GM21515 (cell line): ENCODE measurements around the gene MAN1A1.

Experiments used
- ATAC-seq: cut with Tn5 transposase; IDR thresholded peaks from one replicate; pipeline ENCODE4 v1.9.1; 2021; ENCODE audit not compliant: unreplicated experiment

The MAN1A1 gene

DNA sequence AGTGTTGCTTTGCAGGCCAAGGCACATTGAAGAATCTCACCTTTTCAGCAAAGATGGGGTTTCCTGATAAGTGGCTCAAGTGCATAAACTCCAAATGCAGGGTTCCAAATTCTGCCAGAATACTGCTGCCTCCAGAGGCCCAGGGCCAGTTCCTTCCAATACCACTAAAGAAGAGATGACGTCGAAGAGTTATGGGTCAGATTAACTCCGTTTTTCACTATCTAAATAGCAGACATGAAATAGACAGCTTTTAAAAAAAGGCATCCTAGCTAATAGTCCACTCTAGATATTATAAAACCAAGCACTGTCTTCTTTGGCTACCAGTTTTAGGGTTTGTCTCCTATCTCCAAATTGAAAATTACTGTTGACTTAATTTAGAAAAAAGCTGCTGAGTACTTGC, 144.8 kb downstream of the MAN1A1 start:
- ATAC-seq = no peak

DNA sequence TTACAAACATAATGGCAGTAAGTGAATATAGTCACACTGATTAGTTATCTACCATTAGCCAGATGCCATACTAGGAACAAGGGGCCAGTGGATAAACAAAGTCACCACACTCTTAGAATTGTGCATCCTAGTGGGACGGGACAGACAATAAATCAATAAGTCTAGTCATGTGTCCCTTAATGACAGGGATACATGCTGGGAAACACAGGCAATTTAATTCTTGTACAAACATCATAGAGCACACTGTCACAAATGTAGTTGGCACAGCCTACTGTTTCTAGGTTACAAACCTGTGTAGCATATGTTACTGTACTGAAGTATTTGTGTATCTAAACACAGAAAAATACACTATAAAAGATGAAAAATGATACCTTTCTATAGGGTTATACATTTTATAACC, 148.1 kb downstream of the MAN1A1 start:
- no peak for ATAC-seq

DNA sequence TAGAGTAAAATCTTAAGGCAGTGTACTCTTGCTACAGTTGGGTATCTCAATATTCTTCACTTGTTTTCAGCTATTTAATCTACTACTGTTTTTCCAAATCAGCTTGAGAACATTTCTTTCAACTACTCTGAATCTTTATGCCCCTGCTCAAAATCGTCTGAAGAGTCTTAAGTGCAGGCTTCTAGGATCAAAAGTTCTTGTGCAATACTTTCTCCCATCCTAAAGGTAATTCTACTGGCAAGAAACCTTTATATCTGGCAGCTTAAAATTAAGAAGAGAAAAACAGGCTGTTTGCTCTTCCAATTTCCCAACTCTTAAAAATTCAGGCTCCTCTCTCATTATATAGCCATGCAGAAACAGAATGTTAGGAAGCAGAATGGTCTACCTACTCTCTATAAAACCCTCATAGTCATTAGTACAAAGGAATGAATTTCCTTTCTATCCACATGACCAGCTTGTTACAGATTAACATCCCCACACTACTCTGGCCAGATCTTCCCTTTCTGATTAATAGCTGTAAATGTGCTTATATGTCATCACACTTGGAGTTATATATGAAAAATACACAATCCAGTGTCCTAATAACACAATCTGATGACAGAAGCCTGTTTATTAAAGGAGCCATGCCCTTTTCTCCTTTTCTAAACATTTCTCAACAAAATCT, 148.9 kb downstream of the MAN1A1 start:
- ATAC-seq = no peak

DNA sequence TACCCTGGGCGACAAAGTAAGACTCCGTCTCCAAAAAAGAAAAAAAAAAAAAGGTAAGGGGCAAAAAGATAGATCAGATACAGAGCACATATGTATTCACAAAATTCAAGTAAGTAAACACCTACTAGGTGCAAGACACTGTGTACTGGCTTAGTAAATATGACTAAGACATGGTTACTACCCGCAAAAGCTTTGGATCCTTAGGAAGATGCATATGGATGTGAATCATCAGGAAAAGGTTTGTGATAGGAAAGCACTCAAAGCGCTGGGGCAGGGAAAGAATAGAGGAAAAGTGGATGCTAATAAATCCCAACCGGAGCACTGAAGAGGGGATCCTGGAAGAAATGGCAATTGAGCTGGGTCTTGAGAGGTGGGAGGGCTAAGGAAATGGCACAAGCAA, 152.3 kb downstream of the MAN1A1 start:
- no peak for ATAC-seq

DNA sequence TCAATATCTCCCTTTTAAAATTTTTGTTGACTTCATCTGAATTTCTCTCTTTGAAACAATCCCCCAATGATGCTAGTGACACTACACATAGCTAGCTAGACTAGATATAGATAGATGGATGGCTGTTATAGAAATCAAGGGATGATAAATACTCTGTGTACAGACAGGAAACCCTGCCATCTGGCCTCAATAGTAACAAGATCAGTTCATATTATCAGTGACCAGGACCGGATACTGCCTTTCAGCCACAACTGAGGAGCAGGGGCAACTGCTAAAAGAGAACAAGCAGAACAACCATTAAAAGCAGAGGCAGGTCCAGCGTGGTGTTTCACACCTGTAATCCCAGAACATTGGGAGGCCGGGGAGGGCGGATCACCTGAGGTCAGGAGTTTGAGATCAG, 152.8 kb downstream of the MAN1A1 start:
- no peak for ATAC-seq

DNA sequence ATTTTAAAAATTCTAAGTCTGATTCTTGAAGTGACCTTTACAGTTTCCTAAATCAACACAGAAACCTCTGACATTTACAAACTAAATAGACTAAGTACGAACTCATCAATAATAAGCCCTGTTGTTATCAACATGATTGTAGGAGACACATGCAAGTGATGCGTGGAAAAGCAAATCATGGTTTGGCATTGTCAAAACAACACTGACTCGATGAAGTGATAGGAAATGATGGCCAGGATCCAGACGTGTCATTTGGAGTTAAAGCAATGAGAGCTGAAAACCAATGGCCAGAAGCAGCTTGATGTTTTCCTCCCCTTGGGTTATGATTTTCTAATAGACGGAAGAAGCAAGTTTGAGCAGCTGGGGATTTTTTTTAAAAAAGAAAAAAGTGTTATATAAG, 153.7 kb downstream of the MAN1A1 start:
- ATAC-seq = no peak

DNA sequence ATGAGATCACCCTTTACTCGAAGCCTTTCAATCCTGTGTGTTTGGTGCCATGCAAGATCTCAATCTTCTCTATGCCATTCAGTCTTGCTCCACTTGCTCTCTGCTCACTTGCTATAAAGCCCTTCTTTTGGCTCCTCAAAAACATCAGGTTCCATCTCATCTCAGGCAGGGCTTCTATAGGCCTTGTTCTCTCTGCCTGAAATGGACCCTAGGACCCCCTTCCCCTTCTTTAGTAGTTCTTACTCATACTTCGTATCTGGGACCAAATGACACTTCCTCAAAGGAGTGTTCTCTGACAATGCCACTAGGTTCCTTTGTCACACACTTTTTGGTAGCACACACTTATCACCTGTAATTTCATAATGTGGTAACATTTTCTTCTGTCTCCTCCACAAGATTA, 154.4 kb downstream of the MAN1A1 start:
- ATAC-seq = no peak

DNA sequence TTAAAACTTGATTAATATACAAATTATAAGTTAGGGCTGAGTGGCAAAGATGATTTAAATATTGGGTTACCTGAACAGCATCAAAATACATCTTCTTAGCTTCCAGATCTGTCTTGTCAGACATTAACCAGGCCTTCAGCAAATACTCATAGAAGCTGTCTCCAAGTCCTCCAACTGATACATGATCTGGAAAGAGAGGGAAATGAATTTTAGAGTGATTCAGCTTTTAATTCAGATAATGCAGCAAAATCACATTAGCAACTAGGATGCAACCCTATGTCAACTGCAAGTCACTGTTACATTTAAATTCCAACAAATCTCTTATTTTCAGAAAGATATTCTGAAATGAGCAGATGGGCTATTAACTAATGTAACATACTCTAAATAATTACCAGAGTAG, 155.9 kb downstream of the MAN1A1 start:
- ATAC-seq = no peak

DNA sequence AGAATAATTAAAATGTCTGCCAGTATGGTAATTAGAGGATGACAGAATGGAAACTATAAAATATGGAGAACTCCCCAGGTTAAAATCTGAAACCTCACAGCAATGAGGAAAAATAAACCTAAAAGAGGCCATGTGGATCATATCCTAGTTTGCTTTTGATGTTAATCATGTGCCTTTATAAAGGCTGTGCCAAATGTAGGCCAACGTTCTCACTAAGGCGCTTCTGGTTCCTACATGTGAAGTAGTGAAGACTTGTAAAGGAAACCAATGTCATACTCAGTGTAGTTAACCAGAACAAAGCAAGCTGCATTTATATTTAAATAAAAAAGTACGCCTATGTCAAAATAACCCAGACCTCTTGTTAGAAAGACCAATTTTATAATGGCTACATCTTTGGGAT, 157.4 kb downstream of the MAN1A1 start:
- no peak for ATAC-seq

DNA sequence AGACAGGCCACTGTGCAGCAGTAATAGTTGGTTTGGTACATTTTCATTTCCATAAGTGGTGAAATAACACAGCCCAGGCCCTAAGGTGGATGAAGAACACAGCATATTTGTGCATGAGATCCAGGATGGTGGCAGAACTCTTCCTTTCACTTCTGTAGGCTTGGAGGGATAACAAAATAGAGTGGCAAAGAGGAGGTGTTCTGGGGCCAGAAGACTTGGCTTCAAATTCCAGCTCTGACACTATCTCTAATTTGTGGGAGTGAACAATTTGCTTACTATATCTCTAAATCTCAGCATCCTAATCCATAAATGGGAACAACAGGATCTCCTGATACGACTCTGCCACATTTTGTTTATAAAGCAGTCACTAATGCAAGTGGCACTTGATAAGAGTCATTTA, 159.4 kb downstream of the MAN1A1 start:
- ATAC-seq = no peak

DNA sequence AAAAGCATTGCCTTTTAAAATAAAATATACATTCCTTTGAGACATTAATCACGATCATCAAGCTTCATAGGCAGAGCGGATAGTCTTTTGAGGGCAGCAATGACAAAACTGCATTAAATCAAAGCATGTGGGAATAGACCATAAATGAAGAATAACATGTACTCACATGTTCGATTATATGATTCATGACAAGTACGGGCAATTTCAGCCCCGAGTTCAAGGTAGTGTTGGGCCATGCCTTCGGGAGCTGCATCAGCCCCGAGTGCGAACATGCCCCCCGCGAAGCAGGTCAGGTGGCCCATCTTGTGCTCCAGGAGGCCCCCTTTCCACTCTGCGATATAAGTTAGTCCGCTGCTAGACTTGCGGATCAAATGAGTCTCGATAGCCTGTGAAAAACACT, 160.1 kb downstream of the MAN1A1 start:
- no peak for ATAC-seq

DNA sequence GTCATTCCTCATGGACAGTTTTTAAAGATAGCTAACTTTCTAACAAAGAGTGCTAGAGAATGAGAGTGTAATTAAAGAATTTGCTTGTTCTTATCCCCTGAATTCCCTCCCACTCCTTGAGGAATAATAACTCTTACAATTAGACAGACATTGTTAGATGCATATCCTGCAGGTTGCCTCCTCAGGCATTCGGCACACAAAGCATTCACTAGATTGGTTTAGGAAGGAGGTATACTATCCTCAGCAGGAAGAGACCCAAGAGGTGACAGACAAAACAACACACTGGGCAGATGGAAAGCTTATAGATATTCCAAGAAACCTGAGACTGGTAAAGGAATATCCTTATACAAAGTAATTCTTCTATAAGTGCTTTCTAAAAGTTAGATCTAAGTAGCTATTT, 162.0 kb downstream of the MAN1A1 start:
- no peak for ATAC-seq

DNA sequence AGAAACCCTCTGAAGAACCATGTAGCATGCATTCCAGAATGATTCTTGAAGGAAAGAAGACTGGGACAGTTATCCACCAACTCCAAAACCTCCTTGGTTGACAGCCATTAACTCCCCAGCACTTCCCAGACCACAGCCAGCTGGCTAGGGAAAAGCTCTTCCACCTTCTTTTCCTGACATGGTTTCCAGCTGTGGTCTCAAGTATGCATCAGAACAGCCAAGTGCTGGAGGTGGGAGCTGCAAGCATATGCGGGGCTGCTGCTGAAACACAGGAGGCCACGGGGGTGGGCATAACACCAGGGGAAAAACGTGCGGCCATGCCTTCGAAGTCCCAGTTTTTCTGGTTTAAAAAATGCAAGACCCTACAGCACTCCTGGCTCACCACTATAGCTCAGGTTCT, 163.1 kb downstream of the MAN1A1 start:
- ATAC-seq = no peak

DNA sequence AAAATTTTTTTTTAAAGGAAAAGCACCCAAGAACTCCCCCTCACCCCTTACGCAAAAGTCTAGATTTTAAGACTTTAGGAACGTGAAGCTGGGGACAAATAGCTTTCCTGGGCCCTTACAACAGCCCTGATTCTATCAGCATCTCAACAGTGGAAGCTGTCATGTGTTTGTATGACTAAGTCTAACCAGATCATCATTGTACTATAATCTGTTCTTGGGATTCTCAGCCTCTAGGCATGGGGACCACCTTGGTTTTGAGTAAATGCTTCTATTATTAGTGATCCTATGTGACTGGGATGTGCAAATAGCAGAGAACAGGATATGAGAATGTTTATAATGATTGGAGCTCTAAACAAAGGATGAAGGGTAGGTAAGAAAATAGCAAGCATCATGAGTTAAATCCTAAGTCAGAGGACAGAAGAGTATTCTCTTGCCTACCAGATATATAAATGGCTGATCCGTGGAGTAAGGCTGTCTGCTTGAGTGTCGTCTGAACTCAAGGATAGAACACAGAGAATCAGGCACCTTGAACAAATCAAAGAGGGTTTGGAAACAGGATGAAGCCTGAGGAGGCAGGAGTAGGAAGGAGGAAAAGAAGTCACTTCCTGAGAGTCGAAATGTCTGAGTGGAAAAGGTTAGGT, 165.4 kb downstream of the MAN1A1 start:
- ATAC-seq = no peak

DNA sequence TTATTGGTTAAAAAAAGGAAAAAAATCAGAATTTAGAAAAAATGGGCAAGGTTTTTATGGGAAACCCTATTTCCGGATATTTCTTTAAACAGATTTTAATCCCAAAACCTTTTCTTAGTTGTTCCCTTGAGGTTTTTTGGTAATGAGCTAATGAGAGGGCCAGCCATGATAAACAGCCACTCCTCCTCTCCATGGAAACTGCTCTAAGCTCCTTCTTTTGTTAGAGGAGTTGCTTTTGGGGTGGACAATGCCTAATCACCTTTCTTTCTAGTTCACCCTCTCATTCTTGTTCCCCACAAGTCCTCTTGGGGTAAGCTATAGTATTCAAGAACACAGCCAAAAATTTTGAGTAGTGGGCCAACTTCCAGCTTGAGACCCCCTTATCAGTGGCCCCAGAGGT, 166.1 kb downstream of the MAN1A1 start:
- no peak for ATAC-seq

DNA sequence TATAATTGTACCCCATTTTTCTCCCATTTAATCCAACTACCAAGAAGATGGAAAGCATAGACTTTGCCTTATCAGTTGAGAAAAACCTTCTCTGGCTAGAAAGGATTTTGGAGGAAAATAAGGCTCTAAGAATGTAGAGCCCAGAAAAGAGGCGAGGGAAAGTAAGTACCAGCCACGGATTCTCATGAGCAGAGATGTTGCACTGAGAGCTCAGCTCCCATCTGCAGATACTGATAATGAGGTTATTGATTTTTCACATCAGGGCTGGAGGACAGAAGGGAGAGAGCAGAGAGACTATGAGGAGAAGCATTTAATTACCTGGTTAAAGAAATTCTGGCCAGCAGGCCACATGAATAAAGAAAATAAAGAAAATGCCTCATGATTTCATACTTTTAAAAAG, 166.7 kb downstream of the MAN1A1 start:
- ATAC-seq = no peak

DNA sequence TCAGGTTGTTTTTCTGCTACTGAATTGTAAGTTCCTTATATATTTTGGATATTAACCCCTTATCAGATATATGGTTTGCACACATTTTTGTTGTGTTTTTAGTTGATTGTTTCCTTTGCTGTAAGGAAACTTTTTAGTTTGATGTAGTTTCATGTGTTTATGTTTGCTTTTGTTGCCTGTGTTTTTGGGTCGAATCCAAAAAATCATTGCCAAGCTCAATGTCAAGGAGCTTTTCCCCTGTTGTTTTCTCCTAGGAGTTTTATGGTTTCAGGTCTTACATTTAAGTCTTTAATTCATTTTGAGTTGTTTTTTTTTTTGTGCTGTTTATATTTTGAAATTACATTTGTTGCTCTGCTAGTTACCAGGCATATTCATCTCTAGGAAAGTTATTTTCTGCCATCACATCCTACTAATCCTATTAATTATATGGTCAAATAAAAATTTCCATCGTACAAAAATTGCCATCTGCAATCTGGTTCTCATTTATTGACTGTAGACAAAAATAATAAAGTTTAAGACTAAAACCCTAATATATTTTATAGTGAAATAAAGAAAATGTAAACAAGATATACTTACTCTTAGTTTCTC, 167.3 kb downstream of the MAN1A1 start:
- no peak for ATAC-seq

DNA sequence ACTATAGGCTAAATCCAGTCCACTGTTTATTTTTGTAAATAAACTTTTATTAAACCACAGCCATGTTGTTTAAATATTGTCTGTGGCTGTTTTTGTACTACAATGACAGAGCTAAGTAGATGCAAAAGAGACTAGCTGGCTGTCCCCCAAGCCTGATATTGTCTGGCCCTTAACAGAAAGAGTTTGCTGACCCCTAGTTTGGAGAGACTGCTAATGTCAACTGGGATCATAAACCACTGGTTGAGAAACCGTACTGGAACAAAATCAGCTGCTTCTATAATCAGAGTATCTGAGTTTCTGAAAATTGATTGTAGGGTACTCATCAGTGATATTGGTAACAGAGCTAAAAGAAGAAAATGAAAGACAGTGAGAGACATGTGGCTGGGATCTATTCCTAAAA, 168.5 kb downstream of the MAN1A1 start:
- ATAC-seq = no peak

DNA sequence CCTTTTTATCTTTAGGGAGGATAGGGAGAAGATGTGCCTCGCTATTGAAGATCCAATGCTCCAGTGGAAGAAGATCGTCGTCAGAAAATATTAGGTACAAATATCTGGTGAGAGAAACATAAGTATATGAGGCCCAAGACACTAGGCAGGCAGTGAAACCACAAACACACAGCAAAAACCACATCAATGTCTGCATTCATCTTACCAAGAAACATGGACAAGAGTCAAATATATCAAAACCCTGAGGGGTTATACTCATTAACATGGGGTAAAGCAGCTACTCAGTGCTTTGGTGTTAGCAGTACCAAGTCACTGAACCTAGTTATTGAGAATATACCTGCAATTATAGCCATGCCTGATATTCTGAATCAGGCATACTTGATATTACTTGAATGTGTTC, 169.7 kb downstream of the MAN1A1 start:
- ATAC-seq = no peak

DNA sequence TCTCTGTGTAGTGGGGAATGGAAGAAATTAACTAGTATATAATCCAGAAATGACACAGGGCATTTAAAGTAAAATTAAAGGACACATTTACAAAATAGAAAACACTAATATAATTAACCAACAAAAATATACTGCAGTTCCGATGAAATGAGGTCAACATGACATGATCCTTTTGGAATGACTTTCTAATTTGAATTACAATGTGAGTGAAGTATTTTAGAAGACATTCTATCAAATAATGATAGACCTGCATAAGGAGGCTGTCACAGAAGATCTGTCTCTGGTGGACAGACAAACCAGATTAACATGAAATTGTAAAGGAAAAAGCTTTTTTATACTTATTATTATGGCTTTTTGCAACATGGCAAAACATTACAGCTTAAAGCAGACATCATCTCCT, 170.5 kb downstream of the MAN1A1 start:
- ATAC-seq = no peak

DNA sequence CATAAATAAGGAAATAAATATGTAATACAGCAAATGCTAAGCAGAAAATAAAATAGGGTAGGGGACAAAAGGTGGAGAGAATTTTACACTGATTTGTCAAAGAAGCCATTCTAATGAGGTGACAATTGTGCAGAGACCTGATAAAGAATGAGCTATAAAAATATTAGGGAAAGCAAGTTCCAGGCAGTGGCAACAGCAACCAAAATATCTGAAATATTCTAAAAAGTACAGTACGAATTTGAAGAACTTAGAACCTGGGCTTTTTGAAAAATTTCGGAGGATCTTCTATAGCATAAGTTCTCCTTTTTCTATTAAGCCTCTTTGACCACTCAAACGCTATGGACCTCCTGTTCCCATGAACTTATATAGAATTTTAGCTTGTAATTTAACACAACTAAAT, 173.1 kb downstream of the MAN1A1 start:
- ATAC-seq = no peak

DNA sequence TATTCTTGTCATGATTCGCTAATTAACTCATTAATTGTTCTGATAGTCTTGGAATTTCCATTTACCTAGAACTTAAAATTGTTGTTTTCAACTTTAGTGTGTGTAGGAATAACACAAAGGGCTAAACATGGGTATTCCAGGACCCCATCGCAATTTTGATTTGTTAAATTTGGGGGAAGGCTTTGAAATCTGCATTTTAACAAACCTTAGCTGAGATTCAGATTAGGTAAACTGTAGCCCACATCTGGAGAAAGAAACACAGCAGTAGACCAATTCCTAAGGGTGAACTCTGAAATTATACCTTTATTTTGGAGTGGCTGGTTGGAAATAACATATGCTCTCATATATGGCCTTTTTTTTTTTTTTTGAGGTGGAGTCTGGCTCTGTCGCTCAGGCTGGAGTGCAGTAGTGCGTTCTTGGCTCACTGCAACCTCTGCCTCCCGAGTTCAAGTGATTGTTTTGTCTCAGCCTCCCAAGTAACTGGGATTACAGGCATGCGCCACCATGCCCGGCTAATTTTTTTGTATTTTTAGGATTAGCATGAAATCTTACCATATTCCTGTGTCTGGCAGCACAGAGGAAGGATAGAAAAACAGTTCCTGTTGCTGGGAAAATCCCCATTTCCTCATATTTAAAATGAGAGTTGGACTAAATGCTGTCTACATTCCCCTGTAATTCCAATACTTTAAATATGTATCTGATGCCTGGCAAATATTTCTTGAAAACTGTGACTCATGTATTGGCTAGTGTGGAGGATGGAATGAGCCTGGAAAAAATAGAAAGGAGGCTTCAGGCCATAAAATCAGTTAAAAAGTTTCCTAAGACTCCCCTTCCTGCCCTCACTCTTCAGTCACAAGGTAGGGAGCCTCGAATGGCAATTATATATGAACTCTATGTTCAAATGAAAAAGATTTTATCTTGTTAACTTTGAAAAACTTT, 174.4 kb downstream of the MAN1A1 start:
- ATAC-seq = no peak
